NOMO-1 treated with dmso at 0.1 percent for 144 hours (cell line): ENCODE data around the gene HOXD1.

Experiments
- DNase-seq: peaks from one replicate; lab custom pipeline; 2025; ENCODE audit not compliant: unreplicated experiment; lab: John Stamatoyannopoulos, UW

Gene HOXD1

GRCh38 chr2:176164611-176165369, 23.7 kb upstream of the HOXD1 start:
- no peak for DNase-seq

GRCh38 chr2:176165370-176166050, 23.0 kb upstream of the HOXD1 start:
- no peak for DNase-seq

- DNase-seq, result no peak
Measured at GRCh38 chr2:176166272-176166671, 22.2 kb upstream of the HOXD1 start.

- DNase-seq, result no peak
Measured at GRCh38 chr2:176167398-176167797, 21.1 kb upstream of the HOXD1 start.

GRCh38 chr2:176169181-176169580, 19.3 kb upstream of the HOXD1 start:
- DNase-seq, result no peak

- no peak for DNase-seq
Measured at GRCh38 chr2:176169711-176170110, 18.8 kb upstream of the HOXD1 start.

- no peak for DNase-seq
Measured at GRCh38 chr2:176170602-176171305, 17.7 kb upstream of the HOXD1 start.

- DNase-seq, result no peak
Measured at GRCh38 chr2:176171351-176172006, 17.0 kb upstream of the HOXD1 start.

GRCh38 chr2:176172007-176172894, 16.2 kb upstream of the HOXD1 start:
- DNase-seq, result no peak

GRCh38 chr2:176172895-176173566, 15.4 kb upstream of the HOXD1 start:
- DNase-seq, result no peak

- no peak for DNase-seq
Measured at GRCh38 chr2:176173567-176174381, 14.7 kb upstream of the HOXD1 start.

- no peak for DNase-seq
Measured at GRCh38 chr2:176174382-176174823, 14.1 kb upstream of the HOXD1 start.

- DNase-seq, result no peak
Measured at GRCh38 chr2:176174824-176175708, 13.4 kb upstream of the HOXD1 start.

GRCh38 chr2:176175709-176176607, 12.5 kb upstream of the HOXD1 start:
- no peak for DNase-seq

GRCh38 chr2:176177580-176178037, 10.9 kb upstream of the HOXD1 start:
- no peak for DNase-seq

GRCh38 chr2:176178038-176178756, 10.3 kb upstream of the HOXD1 start:
- DNase-seq, result no peak
